GM12891 (cell line): ENCODE results near the gene GPX4.

Experiments used
- DNase-seq: peaks from one replicate; pipeline ENCODE4 v3.0.0; 2011; ENCODE audit warnings: low spot score; ENCODE audit not compliant: insufficient read length
- FAIRE-seq: peaks from 2 replicates; lab custom pipeline; 2011; peaks lifted over from hg19 to GRCh38; lab: Jason Lieb, UNC
- PAX5 ChIP-seq: IDR thresholded peaks from 2 replicates; pipeline ENCODE4 v1.6.1; 2011; ENCODE audit warnings: low read length, moderate library complexity, mild to moderate bottlenecking; ENCODE audit not compliant: insufficient read depth, severe bottlenecking
- POLR2A ChIP-seq: IDR thresholded peaks from 2 replicates; pipeline ENCODE4 v1.6.1; 2011; ENCODE audit warnings: low read depth, low read length, control low read depth
- POLR2AphosphoS5 ChIP-seq: IDR thresholded peaks from 2 replicates; pipeline ENCODE4 v1.6.1; 2011; ENCODE audit warnings: low read depth, low read length, control low read depth
- POU2F2 ChIP-seq: IDR thresholded peaks from 2 replicates; pipeline ENCODE4 v1.6.1; 2011; ENCODE audit warnings: low read depth, mild to moderate bottlenecking, control low read depth, low read length, moderate library complexity
- SPI1 ChIP-seq: IDR thresholded peaks from 2 replicates; pipeline ENCODE4 v1.6.1; 2011; ENCODE audit warnings: low read depth, low read length, control low read depth
- TAF1 ChIP-seq: IDR thresholded peaks from 2 replicates; pipeline ENCODE4 v1.6.1; 2011; ENCODE audit warnings: low read depth, low read length, control low read depth

GPX4 gene

GRCh38 chr19:1063030-1063908 lies 40.5 kb upstream of the GPX4 start:
- DNase-seq = no peak
- TF ChIP-seq POU2F2 (no peak), SPI1 (no peak), POLR2AphosphoS5 (no peak), TAF1 (no peak), POLR2A (no peak), PAX5 (no peak)
- peak; percentile 98 for FAIRE-seq

- FAIRE-seq (peak; percentile 33), DNase-seq (no peak)
- TF ChIP-seq PAX5 = no peak
These were observed 39.7 kb upstream of the GPX4 start for GRCh38 chr19:1063909-1064660.

- TF ChIP-seq POU2F2 = no peak
- TF ChIP-seq TAF1 = no peak
- TF ChIP-seq POLR2AphosphoS5 = no peak
- TF ChIP-seq SPI1 = no peak
- TF ChIP-seq POLR2A = no peak
- DNase-seq (peak; percentile 75), FAIRE-seq (peak; percentile 99)
These were observed 38.9 kb upstream of the GPX4 start for GRCh38 chr19:1064661-1065605.

GRCh38 chr19:1065606-1066109 lies 38.1 kb upstream of the GPX4 start:
- FAIRE-seq (peak; percentile 58), DNase-seq (no peak)
- no peak for TF ChIP-seq PAX5
- no peak for TF ChIP-seq SPI1
- TF ChIP-seq TAF1 = no peak
- no peak for TF ChIP-seq POU2F2
- TF ChIP-seq POLR2AphosphoS5 = no peak
- no peak for TF ChIP-seq POLR2A

- TF ChIP-seq TAF1 (no peak), PAX5 (no peak), POLR2AphosphoS5 (no peak)
- FAIRE-seq (no peak), DNase-seq (no peak)
These were observed 37.5 kb upstream of the GPX4 start for GRCh38 chr19:1066251-1066747.

GRCh38 chr19:1066748-1067340 lies 37.0 kb upstream of the GPX4 start, which contains the start of gene ARHGAP45:
TSS of gene ARHGAP45 (plus strand) at chr19:1067167. CDS start at chr19:1067406, 239 bp downstream.
- peak; percentile 90 for FAIRE-seq
- no peak for TF ChIP-seq SPI1
- no peak for TF ChIP-seq POLR2AphosphoS5
- TF ChIP-seq TAF1 = no peak
- no peak for TF ChIP-seq POLR2A
- DNase-seq = peak; percentile 79

GRCh38 chr19:1067341-1067957 lies 36.3 kb upstream of the GPX4 start:
- no peak for TF ChIP-seq SPI1
- no peak for TF ChIP-seq POU2F2
- TF ChIP-seq PAX5 = no peak
- TF ChIP-seq POLR2AphosphoS5 = no peak
- TF ChIP-seq TAF1 = no peak
- no peak for TF ChIP-seq POLR2A
- no peak for FAIRE-seq
- no peak for DNase-seq
